CD4-positive, alpha-beta T cell (primary cell): ENCODE data around the gene TJP1. TPM values are rescaled to one million over a fixed set of nuclear protein-coding genes. Genes with fewer than 3 reads are reported as not detected.

ENCODE experiments used
- ATAC-seq: fragments of 200-7000 bp; cut with Tn5 transposase; one replicate; pipeline ENCODE4 v1.10.0; 2022; ENCODE audit warnings: mild to moderate bottlenecking; ENCODE audit not compliant: poor library complexity
- CTCF ChIA-PET: fragments of 350-600 bp; sonication (Branson Sonifier 250); formaldehyde crosslinking; loops from one replicate; lab custom pipeline; 2021; ENCODE audit warnings: antibody characterized with exemption, inconsistent platforms; lab: Charles Lee
- POLR2A ChIA-PET: fragments of 350-600 bp; sonication (Branson Sonifier 250); formaldehyde crosslinking; loops from one replicate; lab custom pipeline; 2021; ENCODE audit warnings: antibody characterized with exemption, inconsistent platforms; lab: Charles Lee
- DNase-seq, 14 experiments: peaks; one replicate each; pipeline ENCODE4 v3.0.0-alpha.2; 2013 to 2020; ENCODE audit warnings: mixed read lengths in 2 of 14
- H3K27ac ChIP-seq, 2 donors: one replicate each; pipeline versions ENCODE4 v1.5.1 to v1.7.0; 2013; ENCODE audit warnings: low read length in 2 of 2, low read depth in 1 of 2, mild to moderate bottlenecking in 1 of 2
- H3K27me3 ChIP-seq, 2 experiments: 1 replicate in 1 of 2; 2 replicates in 1 of 2; pipeline versions ENCODE4 v1.6.1 to v1.7.0; 2013; ENCODE audit warnings: low read length in 2 of 2, control low read depth in 1 of 2, mild to moderate bottlenecking in 1 of 2, moderate library complexity in 1 of 2; ENCODE audit not compliant: insufficient read depth in 2 of 2, control insufficient read depth in 1 of 2
- H3K36me3 ChIP-seq: one replicate; pipeline ENCODE4 v1.6.1; 2013; ENCODE audit warnings: low read length, control low read depth; ENCODE audit not compliant: insufficient read depth
- H3K4me1 ChIP-seq: one replicate; pipeline ENCODE4 v1.6.1; 2013; ENCODE audit warnings: low read length, control low read depth; ENCODE audit not compliant: insufficient read depth
- H3K4me3 ChIP-seq: one replicate; pipeline ENCODE4 v1.5.1; 2013; ENCODE audit warnings: mild to moderate bottlenecking, low read length, moderate library complexity
- H3K9me3 ChIP-seq, 2 experiments: 1 replicate in 1 of 2; 2 replicates in 1 of 2; pipeline versions ENCODE4 v1.6.1 to v1.7.0; 2013; ENCODE audit warnings: low read length in 2 of 2, mild to moderate bottlenecking in 2 of 2, control low read depth in 1 of 2, moderate library complexity in 1 of 2; ENCODE audit not compliant: control insufficient read depth in 1 of 2, insufficient read depth in 1 of 2
- H3K27ac Mint-ChIP-seq: one replicate; pipeline ENCODE4 v1.8.0; 2020; ENCODE audit warnings: mixed read lengths
- H3K27me3 Mint-ChIP-seq: one replicate; pipeline ENCODE4 v1.8.0; 2021; ENCODE audit warnings: mixed read lengths
- H3K36me3 Mint-ChIP-seq: one replicate; pipeline ENCODE4 v1.8.0; 2021; ENCODE audit warnings: low read depth, mixed read lengths
- H3K4me1 Mint-ChIP-seq: one replicate; pipeline ENCODE4 v1.8.0; 2021; ENCODE audit warnings: low read depth, mixed read lengths
- H3K4me3 Mint-ChIP-seq: one replicate; pipeline ENCODE4 v1.8.0; 2020; ENCODE audit warnings: mild to moderate bottlenecking, mixed read lengths
- H3K9me3 Mint-ChIP-seq: one replicate; pipeline ENCODE4 v1.8.0; 2020; ENCODE audit warnings: mixed read lengths
- CTCF ChIP-seq: fragments of 200-600 bp; IDR thresholded peaks from one replicate; pipeline ENCODE4 v1.8.0; 2022; ENCODE audit warnings: antibody characterized with exemption, mild to moderate bottlenecking
- intact Hi-C, 2 experiments: fragments of 100-400 bp; cut with DNase I in 1 of 2; cut with micrococcal nuclease in 1 of 2; formaldehyde crosslinking; loops; one replicate each; pipeline versions ENCODE4 v1.15.1 to v1.9.0; 2023 to 2025; cut with DNase I, micrococcal nuclease
- total RNA-seq, 174 experiments: library from RNA in 2 of 174; stranded (reverse) in 2 of 174; gene quantifications; one replicate each; pipeline ENCODE4 v1.2.3 and lab custom pipeline; 2021 to 2026

The TJP1 gene
- total RNA-seq, 2 experiments from 2014 or later: not detected

GRCh38 chr15:29859973-29860715 lies 37.9 kb upstream of the TJP1 start:
- H3K36me3 ChIP-seq: no peaks in the 10 kb centered on the region
- Mint-ChIP-seq H3K9me3 (peaks cover 3% of the 10 kb centered on the region), H3K27me3 (peaks cover 55% of the 10 kb centered on the region), H3K36me3 (no peaks in the 10 kb centered on the region), H3K4me3 (no peak overlapping the region), H3K4me1 (no peaks in the 10 kb centered on the region), H3K27ac (no peak overlapping the region)
- no peak overlapping the region for H3K4me3 ChIP-seq
- no peak overlapping the region for H3K27ac ChIP-seq
- no peaks in the 10 kb centered on the region for H3K4me1 ChIP-seq
- no peaks in the 10 kb centered on the region for H3K27me3 ChIP-seq
- no peaks in the 10 kb centered on the region for H3K9me3 ChIP-seq
- DNase-seq (no peak), ATAC-seq (no peak)
- intact Hi-C loops: no loop called here
- TF ChIP-seq CTCF: no peak
- ChIA-PET CTCF (no interaction called here), POLR2A (no interaction called here)

- Mint-ChIP-seq H3K27me3 (peaks cover 49% of the 10 kb centered on the region), H3K4me1 (no peaks in the 10 kb centered on the region), H3K27ac (no peak overlapping the region), H3K9me3 (peaks cover 3% of the 10 kb centered on the region), H3K4me3 (no peak overlapping the region), H3K36me3 (no peaks in the 10 kb centered on the region)
- POLR2A ChIA-PET: no interaction called here
- Histone ChIP-seq H3K27ac (no peak overlapping the region), H3K4me3 (no peak overlapping the region), H3K4me1 (no peaks in the 10 kb centered on the region), H3K27me3 (no peaks in the 10 kb centered on the region), H3K9me3 (no peaks in the 10 kb centered on the region), H3K36me3 (no peaks in the 10 kb centered on the region)
- CTCF ChIA-PET: no interaction called here
- DNase-seq (no peak), ATAC-seq (no peak)
- TF ChIP-seq CTCF: no peak
- intact Hi-C loops: no loop called here
These were observed 37.0 kb upstream of the TJP1 start for GRCh38 chr15:29859293-29859692.

GRCh38 chr15:29857221-29857789 lies 35.0 kb upstream of the TJP1 start:
- ChIA-PET POLR2A (no interaction called here), CTCF (no interaction called here)
- Histone ChIP-seq H3K27ac (no peak overlapping the region), H3K27me3 (no peaks in the 10 kb centered on the region), H3K36me3 (no peaks in the 10 kb centered on the region), H3K4me3 (no peak overlapping the region), H3K9me3 (peaks cover 0 to 3% of the 10 kb centered on the region in 2 experiments), H3K4me1 (no peaks in the 10 kb centered on the region)
- no peak for TF ChIP-seq CTCF
- ATAC-seq (no peak), DNase-seq (no peak)
- no peaks in the 10 kb centered on the region for H3K4me1 Mint-ChIP-seq
- H3K9me3 Mint-ChIP-seq: peaks cover 5% of the 10 kb centered on the region
- H3K27me3 Mint-ChIP-seq: peaks cover 48% of the 10 kb centered on the region
- H3K27ac Mint-ChIP-seq: no peak overlapping the region
- H3K4me3 Mint-ChIP-seq: no peak overlapping the region
- intact Hi-C loops: no loop called here
- H3K36me3 Mint-ChIP-seq: no peaks in the 10 kb centered on the region
